ENCODE measurements around the gene ELL.

Gene ELL

DNA sequence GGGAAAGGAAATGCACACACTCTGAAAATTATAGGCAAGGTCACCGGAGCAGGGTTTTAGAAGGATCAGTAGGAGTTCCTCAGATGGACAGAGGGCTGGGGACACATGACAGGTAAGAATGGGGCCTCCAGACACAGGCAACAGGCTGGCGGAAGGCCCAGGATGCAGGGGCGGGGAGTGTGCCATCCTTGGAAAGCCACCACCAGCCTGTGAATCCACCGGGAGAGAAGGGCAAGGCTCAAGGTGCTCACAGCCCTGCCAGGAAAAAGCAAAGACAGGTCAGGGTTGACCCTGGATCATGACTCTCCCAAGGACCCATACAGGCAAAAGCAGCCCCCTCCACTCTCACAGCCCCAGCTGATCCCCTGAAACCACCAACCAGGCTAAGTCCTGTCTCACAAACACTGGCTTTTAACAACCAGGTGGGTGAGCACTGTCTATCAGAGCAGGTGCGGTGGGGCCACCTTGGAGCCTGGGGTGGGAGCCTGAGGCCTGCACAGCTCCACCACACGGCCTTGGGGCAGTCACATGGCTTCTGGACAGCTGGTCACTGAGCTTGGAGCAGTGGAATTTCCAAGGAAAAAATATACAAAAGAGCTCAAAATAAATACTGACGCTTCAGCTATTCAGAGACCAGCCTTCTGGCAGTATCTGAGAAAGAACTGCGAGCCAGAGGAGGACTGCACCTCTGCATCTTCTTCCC, 48.7 kb downstream of the ELL start:
- no peak for DNase-seq (ENCODE audit: low read depth in 2 of 2, low spot score in 1 of 2)

DNA sequence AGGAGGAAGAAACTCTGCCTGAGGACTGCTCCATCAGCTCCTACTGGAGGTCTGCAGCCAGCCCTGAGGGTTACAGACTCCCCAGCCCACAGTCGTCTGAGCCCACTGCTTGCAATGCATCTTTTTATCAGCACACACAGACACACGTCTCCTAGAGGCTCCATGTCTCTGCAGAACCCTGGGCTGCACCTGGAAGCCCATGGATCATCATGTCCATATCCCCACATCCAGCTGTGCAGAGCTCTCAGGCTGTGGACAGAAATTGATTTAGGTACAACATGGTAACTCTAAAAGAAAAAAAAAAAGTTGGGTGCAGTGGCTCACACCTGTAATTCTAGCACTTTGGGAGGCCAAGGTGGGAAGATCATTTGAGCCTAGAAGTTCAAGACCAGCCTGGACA, 51.1 kb downstream of the ELL start:
- no peak for DNase-seq (ENCODE audit: low read depth in 2 of 2, low spot score in 1 of 2)

DNA sequence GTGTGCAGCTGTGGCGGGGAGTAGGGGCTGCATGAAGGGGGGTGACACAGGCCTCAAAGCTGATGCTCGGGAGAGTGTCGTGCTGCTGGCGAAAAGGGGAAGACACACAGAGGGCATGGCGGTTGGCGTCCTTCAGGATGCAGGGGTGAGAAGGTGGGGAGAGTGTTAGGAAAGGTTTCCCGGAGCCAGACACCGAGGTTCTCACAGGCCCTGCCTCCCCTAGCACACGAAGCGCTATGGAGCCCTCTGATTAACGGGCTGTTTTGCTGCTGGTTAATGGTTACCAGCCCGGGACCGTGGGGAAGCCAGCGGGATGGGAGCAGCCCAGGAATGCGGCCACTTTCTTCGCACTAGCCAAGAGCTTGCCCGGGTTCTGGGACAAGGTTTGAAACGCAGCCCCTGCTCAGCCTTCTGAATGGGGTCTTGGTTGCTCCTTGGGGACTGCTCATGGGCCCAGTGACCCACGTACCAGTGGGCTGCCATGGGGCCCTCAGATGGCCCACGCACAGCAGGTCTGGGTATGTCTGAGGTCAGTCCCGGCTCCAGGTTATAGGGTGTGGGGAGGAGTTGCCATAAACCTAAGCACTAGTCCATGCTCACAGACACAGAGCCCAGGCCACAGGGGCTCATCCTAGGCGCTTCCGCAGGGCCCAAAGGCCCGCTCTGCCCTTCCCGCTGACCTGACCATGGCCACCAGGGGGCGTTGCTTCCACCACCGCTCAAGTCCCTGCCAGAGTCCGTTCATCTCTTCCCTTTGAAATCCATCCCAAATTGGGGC, 52.6 kb downstream of the ELL start:
- peak in 1 of 2 donors; percentile 22 for DNase-seq (ENCODE audit: low read depth in 2 of 2, low spot score in 1 of 2)

DNA sequence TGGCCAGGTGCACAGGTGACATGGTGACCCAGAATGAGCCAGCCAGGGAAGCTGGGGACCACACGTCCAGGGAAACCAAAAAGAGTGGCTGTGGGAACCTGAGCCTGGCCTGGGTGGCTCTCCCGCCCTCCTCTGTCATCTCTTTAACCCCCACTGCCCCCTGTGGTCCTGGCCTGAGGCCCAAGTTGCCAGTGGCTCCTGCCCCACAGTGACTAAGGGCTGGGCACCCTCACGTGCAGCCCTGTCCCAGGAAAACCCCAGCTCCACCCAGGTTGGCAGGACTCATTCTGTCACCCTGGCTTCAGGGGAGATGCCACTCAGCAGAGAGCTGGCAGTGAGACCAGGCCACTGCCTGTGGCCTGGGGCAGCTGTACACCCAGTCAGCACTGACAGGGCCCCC, 53.4 kb downstream of the ELL start:
- DNase-seq (ENCODE audit: low read depth in 2 of 2, low spot score in 1 of 2), result no peak

DNA sequence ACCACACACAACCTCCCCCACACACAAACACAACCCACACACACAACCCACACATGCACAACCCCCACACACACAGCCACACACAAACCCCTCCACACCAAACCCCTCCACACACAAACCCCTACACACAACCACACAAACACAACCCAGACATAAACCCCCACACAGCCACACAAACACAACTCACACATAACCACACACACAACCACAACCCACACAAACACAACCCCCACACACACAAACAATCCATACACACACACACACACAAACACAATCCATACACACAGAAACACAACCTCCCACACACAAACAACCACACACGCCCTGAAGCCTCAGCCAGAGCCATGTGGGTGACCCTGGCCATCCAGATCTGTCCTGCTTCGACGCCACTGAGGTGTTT, 53.9 kb downstream of the ELL start:
- DNase-seq (ENCODE audit: low read depth in 2 of 2, low spot score in 1 of 2), result no peak

DNA sequence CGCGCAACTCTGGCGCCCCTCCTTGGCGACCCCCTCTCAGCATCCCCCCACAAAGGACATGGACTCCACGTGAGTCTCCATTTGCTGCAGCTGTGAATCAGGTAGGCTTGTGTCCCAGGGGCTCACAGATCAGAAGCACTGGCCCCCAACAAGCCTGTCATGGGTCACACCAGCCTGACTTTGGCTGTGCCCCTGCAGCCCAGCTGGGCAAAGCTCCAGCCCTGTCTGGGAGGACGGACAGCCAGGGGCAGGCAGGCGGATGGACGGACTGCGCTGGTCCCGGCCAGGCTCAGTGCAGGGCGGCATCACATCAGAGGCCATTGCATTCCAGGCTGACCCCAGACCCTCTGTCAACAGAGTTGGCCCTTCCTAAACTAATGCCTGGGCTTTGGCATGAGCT, 55.5 kb downstream of the ELL start:
- DNase-seq (ENCODE audit: low read depth in 2 of 2, low spot score in 1 of 2), result no peak

DNA sequence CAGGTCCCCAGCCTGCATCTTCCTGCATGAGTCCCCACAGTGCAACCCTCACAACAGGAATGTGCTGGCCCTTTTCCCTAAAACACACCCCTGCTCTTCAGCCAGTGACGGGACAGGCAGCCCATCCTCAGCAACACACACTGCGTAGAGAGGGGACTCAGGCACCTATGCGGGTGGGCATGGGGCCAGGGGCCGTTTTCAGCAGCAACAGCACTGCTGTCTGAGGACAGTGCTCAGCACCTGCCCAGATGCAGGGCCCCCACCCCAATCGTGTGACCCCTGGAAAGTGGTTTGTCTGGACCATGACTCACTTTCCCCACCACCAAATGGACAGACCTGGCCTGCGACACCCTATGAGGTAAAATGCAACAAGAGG, 55.9 kb downstream of the ELL start:
- DNase-seq (ENCODE audit: low read depth in 2 of 2, low spot score in 1 of 2), result no peak

DNA sequence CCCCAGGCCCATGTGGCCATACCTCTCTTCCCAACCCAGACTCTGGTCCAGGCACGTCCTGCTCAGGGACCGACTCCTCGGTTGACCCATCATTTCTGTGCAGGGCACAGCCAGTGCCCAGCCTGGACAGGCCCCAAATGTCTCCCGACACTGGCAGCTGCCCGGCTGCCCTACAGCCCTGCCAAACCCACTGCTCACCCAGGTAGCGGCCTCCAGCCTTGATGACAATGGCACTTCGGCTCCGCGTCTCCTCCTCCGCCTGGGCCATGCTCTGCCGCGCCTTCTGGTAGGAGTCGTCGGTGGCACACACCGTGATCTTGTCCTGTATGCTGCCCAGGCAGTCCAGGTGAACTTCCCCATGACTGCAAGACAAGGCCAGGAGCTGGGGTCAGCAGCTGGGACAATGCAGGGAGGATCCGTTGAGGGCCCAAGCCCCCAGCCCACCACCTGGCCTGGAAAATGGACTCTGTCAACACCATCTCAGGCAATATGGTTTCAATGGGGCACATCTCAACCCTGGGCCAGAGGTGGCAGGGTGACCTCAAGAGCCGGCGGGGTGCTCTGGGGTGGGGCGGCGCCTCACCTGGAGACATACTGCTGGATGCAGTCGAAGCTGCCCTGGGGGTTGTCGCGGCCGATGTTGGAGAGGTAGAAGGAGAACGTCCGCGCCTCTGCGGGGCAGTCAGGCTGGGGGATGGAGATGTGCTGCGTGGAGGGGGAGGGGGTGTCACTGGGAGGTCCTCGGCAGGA, 56.5 kb downstream of the ELL start:
- no peak for DNase-seq (ENCODE audit: low read depth in 2 of 2, low spot score in 1 of 2)

DNA sequence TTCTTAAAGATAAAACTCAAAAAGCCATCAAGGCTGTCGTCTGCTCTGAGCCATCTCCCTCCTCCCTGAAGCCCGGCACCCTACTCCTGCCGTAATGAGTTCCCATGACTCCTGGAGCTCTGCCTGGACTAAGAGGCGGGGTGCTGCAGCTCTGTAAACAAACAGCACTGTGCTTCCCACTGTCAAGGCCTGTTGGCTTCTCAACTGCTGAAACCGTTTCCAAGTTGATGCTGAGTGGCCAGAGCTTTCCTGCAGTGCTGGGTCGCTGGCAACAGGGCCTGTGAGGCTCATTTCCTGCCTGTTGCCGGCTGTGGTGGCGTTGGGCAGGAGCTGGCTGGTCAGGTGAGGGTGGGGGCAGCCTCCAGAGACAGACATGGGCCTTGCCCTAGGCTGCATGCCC, 57.2 kb downstream of the ELL start:
- DNase-seq (ENCODE audit: low read depth in 2 of 2, low spot score in 1 of 2), result no peak

DNA sequence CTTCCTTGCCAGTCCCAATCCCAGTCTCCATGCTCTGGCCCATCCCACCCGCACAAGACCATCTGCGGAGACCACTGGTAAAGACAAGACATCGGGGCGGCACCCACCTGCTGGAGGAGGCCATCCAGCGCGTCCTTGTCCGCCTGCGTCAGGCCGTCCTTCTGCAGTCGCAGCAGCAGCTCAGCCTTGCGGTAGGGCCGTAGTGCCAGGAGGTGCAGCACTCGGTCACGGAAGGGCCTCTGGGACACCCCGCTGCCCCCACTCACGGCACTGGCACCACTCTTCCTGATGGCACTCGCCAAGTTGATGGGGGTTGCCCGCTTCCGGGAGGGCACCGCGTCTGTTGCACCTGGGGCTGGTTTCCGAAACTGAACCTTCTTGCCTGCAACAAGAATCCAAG, 60.4 kb downstream of the ELL start:
- no peak for DNase-seq (ENCODE audit: low read depth in 2 of 2, low spot score in 1 of 2)

DNA sequence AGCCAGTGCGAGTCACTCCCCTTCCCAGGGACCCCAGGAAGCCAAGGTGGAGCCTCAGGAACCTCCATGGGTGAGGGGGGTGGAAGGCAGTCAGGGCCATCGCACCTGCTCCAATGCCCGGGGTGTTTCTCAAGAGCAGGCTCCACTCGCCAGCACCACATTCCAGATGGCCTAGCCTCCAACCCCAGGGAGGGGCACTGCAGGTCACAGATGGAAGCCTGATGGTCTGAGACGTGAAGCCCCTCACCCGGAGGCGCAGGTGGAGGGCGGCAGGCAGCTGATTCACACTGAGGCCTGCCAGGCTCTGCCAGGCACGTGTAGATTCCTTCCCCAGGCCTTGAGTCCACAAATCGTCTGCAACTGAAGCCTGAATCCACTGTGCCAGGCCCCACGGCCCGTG, 61.0 kb downstream of the ELL start:
- no peak for DNase-seq (ENCODE audit: low read depth in 2 of 2, low spot score in 1 of 2)

DNA sequence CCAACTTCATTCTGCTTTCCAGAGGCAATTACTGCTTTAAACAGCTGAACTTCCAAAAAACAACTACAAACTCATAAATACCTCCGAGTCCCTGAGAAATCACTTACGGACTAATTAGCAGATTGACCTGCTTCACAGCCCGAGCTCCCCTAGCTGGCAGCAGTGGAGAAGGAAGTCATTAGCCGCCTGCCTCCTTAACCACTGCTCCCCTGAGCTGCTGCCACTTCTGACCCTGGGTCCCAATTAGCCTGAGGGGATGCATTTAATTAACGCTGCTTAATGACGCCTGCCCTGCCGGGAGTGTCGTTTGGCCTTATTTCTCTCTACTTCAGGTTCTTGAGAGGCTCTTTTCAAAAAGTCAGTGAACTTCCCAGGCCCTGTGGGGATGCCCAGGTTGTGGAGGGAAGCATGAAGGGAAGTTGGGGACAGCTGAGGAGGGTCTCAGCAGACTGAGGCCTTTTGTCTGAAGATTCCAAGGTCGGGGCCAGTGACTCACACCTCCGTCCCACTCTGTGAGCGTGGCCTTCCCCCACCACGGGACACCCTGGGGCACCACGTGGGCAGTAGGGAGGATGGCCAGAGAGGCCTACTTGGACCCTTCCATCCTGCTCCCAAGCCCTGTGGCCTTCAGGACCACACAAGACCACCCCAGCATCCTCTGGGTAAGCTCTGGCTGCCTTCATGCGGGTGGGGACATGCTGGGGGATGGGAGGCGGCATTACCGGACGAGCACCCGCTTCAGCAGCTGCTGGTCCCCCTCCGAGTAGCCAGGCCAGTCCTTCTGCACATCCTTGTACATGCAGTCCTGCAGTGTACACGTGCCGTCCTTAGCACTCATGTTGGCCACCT, 64.2 kb downstream of the ELL start:
- no peak for DNase-seq (ENCODE audit: low read depth in 2 of 2, low spot score in 1 of 2)

DNA sequence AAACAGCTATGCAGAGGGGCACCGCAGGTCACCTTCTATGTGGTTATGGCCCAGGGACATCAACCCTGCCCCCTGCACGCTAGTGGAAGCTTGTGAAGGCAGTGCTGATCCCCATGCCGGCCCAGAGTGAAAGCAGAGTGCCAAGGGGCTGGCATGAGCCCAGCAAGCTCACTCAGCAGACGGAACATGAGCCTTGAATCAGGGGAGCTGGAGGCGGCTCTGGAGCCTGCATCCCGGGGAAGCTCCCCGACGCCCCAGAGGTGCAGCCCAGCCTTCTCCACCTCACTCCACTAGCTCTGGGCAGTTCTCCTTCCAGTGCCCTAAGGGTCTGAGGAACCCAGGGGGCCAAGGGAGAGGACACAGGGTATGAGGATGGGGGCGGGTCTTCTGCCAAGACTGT, 64.9 kb downstream of the ELL start:
- DNase-seq (ENCODE audit: low read depth in 2 of 2, low spot score in 1 of 2), result no peak

DNA sequence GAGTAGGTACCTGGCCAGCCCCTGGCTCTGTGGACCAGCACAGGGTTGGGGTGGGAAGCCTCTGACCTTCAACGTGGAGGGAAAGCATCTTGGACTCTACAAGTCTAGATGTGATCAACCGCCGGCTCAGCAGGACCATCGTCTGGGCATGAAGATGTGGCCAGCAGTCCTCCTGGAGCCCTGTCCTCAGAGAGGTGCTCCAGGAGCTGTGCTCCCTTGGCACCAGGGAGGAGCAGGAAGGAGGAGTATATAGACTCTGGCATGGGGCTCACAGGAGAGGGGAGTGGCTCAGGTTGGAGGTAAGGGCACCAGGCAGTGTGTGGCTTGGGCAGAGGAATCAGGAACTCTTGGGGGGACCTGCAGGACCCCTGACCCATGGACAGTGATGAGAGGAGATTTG, 65.6 kb downstream of the ELL start:
- DNase-seq (ENCODE audit: low read depth in 2 of 2, low spot score in 1 of 2), result no peak

DNA sequence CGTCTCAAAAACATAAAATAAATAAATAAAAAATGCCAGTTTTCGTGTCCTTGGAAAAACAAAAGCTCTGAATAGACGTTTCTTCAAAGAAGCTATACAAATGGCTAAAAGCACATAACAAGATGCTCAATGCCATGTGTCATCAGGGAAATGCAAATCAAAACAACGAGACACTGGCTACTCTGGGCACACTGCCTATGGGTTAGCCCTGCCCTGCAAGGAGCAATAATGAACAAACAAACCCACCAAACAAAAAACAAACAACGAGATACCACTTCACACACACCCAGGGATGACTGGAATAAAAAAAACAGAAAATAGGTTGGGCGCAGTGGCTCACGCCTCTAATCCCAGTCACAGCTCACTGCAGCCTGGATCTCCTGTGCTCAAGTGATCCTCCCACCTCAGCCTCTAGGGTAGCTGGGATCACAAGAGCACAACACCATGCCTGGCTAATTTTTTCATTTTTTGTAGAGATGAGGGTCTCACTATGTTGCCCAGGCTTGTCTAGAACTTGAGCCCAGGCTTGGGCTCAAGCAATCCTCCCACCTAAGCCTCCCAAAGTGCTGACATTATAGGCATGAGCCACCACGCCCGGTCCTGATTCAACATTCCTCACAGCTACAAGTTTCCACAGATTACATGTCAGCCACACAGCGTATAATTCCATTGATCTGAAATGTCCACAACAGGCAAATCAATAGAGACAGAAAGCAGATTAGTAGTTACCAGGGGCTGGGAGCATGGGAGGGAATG, 68.4 kb downstream of the ELL start:
- no peak for DNase-seq (ENCODE audit: low read depth in 2 of 2, low spot score in 1 of 2)

DNA sequence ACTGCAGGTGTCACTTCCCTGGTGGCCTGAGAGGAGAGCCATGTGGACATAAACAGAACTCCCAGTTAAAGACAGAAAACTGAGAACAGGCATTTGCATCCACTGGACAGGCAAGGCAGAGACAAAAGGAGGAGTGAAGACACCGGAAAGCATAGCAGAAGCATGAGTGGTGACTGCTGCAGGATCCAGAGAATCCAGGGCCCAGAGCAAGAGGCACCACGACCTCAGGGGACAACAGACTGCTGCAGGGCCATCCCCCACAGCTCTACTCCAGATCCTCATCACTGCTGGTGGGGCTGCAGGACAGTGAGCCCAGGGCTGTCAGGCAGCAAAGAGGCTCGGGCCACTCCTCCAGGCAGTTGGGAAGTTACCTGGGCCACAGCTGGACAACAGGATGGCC, 69.5 kb downstream of the ELL start:
- DNase-seq (ENCODE audit: low read depth in 2 of 2, low spot score in 1 of 2), result no peak

DNA sequence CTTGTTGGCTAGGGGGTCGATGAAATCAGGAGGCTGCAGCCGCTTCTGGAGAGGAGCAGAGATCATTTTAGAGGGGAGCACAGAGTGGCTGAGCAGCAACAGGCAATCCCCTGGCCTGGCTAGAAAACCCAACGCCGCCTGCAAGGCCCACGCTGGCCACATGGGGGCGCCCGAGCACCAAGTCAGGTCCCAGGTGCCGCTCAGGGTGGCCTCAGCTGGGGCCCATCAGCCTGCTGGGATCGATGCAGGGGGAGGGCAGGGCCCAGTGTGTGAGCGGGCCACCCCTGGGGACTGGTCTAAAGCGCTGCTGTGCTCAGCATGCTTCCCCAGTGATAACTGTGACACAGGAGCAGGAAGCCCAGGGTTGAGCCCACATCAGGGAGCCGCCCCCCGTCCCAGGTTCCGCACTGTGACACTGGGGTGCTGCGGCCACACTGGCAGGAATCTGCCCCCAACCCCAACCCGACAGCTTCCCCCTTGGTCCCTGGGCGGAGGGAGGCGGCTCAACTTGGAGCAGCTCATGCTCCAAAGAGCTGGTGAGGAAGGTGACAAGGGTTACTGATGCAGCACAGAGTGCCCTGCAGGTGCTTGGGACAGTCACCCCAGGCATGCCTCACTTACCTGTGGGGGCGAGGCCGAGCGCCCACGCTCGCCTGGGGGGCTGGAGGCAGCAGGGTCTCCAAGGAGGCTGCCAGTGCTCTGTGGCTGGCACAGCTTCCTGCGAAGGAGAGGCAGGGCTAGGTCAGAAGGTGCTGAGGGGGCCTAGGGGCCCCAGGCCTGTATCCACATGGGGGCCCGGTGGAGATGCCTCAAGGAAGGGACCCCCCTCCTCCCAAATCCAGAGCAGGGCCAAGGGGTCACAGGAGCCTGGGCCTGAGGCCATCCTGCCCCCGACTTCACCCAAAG, 70.7 kb downstream of the ELL start:
- peak; percentile 63 to 83 for DNase-seq (ENCODE audit: low read depth in 2 of 2, low spot score in 1 of 2)

DNA sequence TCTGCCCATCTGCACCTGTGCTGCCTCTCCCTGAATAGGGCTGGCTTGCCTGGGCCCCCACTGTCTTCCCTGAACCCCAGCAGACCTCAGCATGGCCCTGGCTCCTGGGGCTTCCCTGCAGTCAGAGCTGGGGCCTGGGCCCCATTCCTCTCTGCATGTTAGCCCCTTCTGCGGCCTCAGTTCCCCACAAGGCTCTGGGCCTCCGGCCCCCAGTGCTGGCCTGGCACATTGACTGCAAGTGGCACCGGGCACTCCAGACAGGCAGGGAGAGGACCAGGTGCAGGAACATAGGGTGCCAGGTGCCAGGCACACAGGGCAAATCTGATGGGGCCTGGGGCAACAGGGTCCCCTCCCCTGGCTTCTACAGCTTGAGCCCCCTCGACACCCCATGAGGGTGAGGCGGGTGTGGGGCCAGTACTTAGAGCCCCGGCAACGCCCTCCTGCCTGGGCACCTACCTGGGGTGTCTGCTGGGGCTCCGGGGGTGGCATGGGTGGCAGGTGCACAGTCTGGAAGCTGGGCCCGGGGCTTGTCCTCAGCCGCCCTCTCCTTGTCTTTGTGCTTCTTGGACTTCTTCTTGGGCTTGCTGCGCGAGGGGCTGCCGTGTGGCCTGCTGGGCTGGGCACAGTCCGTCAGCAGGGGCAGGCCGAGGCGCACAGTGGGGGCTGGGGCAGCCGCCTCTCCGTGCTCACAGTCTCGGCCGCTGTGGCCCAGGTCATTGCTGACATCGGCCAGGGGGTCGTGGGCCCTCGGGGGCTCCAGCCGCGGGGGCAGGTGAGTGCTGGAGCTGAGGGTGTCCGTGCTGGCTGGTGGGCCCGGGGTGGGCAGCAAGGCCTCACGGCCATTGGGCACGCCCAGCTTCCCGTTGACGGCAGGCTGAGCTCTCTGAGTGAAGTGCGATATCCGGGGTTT, 71.6 kb downstream of the ELL start:
- DNase-seq (ENCODE audit: low read depth in 2 of 2, low spot score in 1 of 2), result no peak

DNA sequence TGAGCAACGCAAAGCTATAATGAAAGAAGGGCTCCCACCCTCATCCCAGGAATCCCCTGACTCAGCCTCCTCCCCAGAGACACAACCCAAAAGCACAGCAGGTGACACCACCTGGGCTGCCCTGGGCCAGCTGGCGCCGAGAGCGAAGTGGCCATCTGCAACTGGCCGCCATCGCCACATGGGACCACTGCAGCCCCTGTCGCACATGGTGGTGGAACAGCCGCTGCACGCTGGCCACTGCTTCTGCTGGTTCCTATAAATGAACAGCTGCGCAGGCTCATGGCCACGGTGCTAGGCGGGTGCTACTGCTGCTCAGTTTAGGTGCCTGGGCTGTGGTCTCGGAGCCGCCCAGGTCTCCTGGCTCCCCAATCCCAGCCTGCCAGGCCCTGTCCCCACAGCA, 72.3 kb downstream of the ELL start:
- DNase-seq (ENCODE audit: low read depth in 2 of 2, low spot score in 1 of 2), result no peak
